SK-N-SH treated with all-trans-retinoic acid at 6 μM for 48 hours (cell line): ENCODE results near the gene QRFP.

ENCODE experiments used
- ATAC-seq: fragments of 200-7000 bp; cut with Tn5 transposase; 3 replicates; pipeline ENCODE4 v1.9.1; 2020; ENCODE audit warnings: mild to moderate bottlenecking, moderate library complexity
- ARNTL ChIP-seq: fragments of 450-650 bp; formaldehyde crosslinking; IDR thresholded peaks from 2 replicates; pipeline ENCODE4 v1.5.0; 2020; ENCODE audit warnings: low read depth, mild to moderate bottlenecking, moderate library complexity, borderline replicate concordance
- BACH2 ChIP-seq: fragments of 250-450 bp; sonication (Bioruptor Pico); IDR thresholded peaks from 2 replicates; pipeline ENCODE4 v1.9.0; 2021; ENCODE audit warnings: mild to moderate bottlenecking, borderline replicate concordance
- CREB5 ChIP-seq: fragments of 250-450 bp; sonication (Bioruptor Pico); IDR thresholded peaks from 2 replicates; pipeline ENCODE4 v1.5.1; 2020; ENCODE audit warnings: low read depth, mild to moderate bottlenecking, moderate library complexity
- CSDC2 ChIP-seq: fragments of 250-450 bp; sonication (Bioruptor Pico); IDR thresholded peaks from 2 replicates; pipeline ENCODE4 v1.5.0; 2020; ENCODE audit warnings: mild to moderate bottlenecking, moderate library complexity
- ESRRG ChIP-seq: fragments of 250-450 bp; sonication (Bioruptor Pico); IDR thresholded peaks from 2 replicates; pipeline ENCODE4 v1.6.1; 2021; ENCODE audit warnings: mild to moderate bottlenecking
- GLIS3 ChIP-seq: fragments of 250-450 bp; sonication (Bioruptor Pico); IDR thresholded peaks from 2 replicates; pipeline ENCODE4 v1.5.0; 2020; ENCODE audit warnings: mild to moderate bottlenecking, moderate library complexity
- ISL1 ChIP-seq: fragments of 250-450 bp; sonication (Bioruptor Pico); IDR thresholded peaks from 2 replicates; pipeline ENCODE4 v2.1.2; 2022; ENCODE audit warnings: mild to moderate bottlenecking, moderate library complexity
- OSR1 ChIP-seq: fragments of 250-450 bp; sonication (Bioruptor Pico); IDR thresholded peaks from 2 replicates; pipeline ENCODE4 v1.8.0; 2022; ENCODE audit warnings: moderate library complexity, mild to moderate bottlenecking, inconsistent platforms
- PATZ1 ChIP-seq: fragments of 250-450 bp; sonication (Bioruptor Pico); IDR thresholded peaks from 2 replicates; pipeline ENCODE4 v1.8.0; 2020; ENCODE audit warnings: mild to moderate bottlenecking, moderate library complexity, borderline replicate concordance
- RARB ChIP-seq: fragments of 250-450 bp; sonication (Bioruptor Pico); IDR thresholded peaks from 2 replicates; pipeline ENCODE4 v1.8.0; 2021; ENCODE audit warnings: mild to moderate bottlenecking, moderate library complexity
- SNAI2 ChIP-seq: fragments of 250-450 bp; sonication (Bioruptor Pico); IDR thresholded peaks from 2 replicates; pipeline ENCODE4 v1.5.0; 2020; ENCODE audit warnings: mild to moderate bottlenecking, moderate library complexity
- TOX ChIP-seq: fragments of 250-450 bp; sonication (Bioruptor Pico); IDR thresholded peaks from 2 replicates; pipeline ENCODE4 v1.8.0; 2021; ENCODE audit warnings: mild to moderate bottlenecking, moderate library complexity, borderline replicate concordance
- TSHZ2 ChIP-seq: fragments of 250-450 bp; sonication (Bioruptor Pico); IDR thresholded peaks from 2 replicates; pipeline ENCODE4 v1.5.0; 2020; ENCODE audit warnings: mild to moderate bottlenecking, moderate library complexity
- ZC3H10 ChIP-seq: fragments of 250-450 bp; sonication (Bioruptor Pico); IDR thresholded peaks from 2 replicates; pipeline ENCODE4 v1.5.1; 2021; ENCODE audit warnings: mild to moderate bottlenecking, moderate library complexity
- ZFP3 ChIP-seq: fragments of 250-450 bp; sonication (Bioruptor Pico); IDR thresholded peaks from 2 replicates; pipeline ENCODE4 v1.5.0; 2020; ENCODE audit warnings: mild to moderate bottlenecking, moderate library complexity
- ZNF565 ChIP-seq: fragments of 450-650 bp; formaldehyde crosslinking; conservative IDR thresholded peaks from 2 replicates; pipeline ENCODE4 v1.5.0; 2020; ENCODE audit warnings: low read depth, mild to moderate bottlenecking, moderate library complexity
- ZNF8 ChIP-seq: fragments of 450-650 bp; formaldehyde crosslinking; IDR thresholded peaks from 2 replicates; pipeline ENCODE4 v1.5.0; 2020; ENCODE audit warnings: mild to moderate bottlenecking, moderate library complexity
- TF ChIP-seq, protein P1 (sequence below): fragments of 250-450 bp; sonication (Bioruptor Pico); IDR thresholded peaks from 2 replicates; pipeline ENCODE4 v1.5.1; 2021; ENCODE audit warnings: mild to moderate bottlenecking, moderate library complexity

QRFP gene

DNA sequence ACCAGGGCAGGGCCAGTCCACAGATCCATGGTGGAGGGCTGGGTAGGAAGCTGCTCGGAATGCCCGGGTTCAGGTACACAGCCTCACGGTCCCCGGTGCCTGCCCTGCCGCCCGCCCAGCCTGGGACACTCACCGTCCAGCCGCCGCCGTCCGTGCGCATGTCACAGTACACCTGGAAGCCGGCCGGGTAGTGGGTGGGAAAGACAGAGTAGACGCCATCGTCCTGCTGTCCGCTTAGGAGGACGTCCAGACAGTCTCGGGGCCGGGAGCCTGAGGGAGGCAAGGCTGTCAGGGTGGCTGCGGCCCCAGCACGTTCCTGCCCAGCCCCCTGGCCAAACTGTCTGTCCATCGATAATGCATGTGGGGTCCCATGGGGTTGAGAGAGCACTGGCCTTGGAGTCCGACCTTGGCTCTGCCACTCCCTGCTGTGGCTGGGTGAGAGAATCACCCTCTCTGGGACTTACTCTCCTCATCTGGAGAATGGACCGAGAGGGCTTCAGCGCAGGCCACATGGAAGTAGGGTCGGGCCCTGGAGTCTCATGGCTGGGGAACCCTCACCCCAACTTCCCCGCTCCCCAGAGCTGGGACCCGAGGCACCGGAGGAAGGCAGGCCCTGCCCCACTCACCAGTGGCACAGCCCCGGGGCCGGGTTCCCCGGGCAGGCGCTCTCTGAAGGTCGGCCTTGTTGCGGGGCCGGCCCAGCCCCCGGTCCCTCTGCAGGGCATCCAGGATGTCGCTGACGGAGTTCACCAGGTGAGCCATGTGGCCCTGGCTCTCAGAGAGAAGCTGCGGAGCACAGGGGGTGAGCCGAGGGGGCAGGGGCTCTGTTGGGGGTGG is 27.2 kb upstream of the QRFP start:
- ATAC-seq = no peak
- TF ChIP-seq TOX (CRISPR knock-in tag) = no peak
- no peak for TF ChIP-seq RARB (CRISPR knock-in tag)
- no peak for TF ChIP-seq ZC3H10 (CRISPR knock-in tag)
- TF ChIP-seq SNAI2 = no peak
- no peak for TF ChIP-seq CREB5
- TF ChIP-seq GLIS3 (CRISPR knock-in tag) = no peak
- no peak for TF ChIP-seq BACH2
- TF ChIP-seq OSR1 (CRISPR knock-in tag) = no peak
- TF ChIP-seq CSDC2 = no peak

- no peak for TF ChIP-seq RARB (CRISPR knock-in tag)
- no peak for TF ChIP-seq TSHZ2 (CRISPR knock-in tag)
- TF ChIP-seq, protein P1, sequence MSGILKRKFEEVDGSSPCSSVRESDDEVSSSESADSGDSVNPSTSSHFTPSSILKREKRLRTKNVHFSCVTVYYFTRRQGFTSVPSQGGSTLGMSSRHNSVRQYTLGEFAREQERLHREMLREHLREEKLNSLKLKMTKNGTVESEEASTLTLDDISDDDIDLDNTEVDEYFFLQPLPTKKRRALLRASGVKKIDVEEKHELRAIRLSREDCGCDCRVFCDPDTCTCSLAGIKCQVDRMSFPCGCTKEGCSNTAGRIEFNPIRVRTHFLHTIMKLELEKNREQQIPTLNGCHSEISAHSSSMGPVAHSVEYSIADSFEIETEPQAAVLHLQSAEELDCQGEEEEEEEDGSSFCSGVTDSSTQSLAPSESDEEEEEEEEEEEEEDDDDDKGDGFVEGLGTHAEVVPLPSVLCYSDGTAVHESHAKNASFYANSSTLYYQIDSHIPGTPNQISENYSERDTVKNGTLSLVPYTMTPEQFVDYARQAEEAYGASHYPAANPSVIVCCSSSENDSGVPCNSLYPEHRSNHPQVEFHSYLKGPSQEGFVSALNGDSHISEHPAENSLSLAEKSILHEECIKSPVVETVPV (CRISPR knock-in tag) = no peak
- no peak for TF ChIP-seq ESRRG (CRISPR knock-in tag)
- TF ChIP-seq ISL1 = no peak
- no peak for TF ChIP-seq PATZ1 (CRISPR knock-in tag)
- no peak for TF ChIP-seq ZNF565 (CRISPR knock-in tag)
- TF ChIP-seq ZNF8 (CRISPR knock-in tag) = no peak
- ATAC-seq = no peak
Observed at GRCh38 chr9:130922893-130923610, 26.4 kb upstream of the QRFP start.

GRCh38 chr9:130921989-130922892 is 25.6 kb upstream of the QRFP start:
- no peak for TF ChIP-seq ZNF565 (CRISPR knock-in tag)
- TF ChIP-seq ZNF8 (CRISPR knock-in tag) = no peak
- no peak for TF ChIP-seq ARNTL
- no peak for TF ChIP-seq OSR1 (CRISPR knock-in tag)
- no peak for TF ChIP-seq ZFP3 (CRISPR knock-in tag)
- no peak for TF ChIP-seq CREB5
- ATAC-seq = no peak
